OCI-LY3 (cell line): ENCODE results near the gene HS3ST3B1.

Source experiments
- CTCF ChIP-seq: fragments of 200-600, 300-600 bp; sonication (generic); IDR thresholded peaks from 2 replicates; pipeline ENCODE4 v1.5.1; 2014; ENCODE audit warnings: antibody characterized with exemption, low read length, low read depth
- EZH2phosphoT487 ChIP-seq: fragments of 200-600 bp; shearing (Covaris generic); IDR thresholded peaks from 2 replicates; pipeline ENCODE4 v1.6.1; 2018; ENCODE audit warnings: antibody characterized with exemption, mixed run types, low read depth

DNA sequence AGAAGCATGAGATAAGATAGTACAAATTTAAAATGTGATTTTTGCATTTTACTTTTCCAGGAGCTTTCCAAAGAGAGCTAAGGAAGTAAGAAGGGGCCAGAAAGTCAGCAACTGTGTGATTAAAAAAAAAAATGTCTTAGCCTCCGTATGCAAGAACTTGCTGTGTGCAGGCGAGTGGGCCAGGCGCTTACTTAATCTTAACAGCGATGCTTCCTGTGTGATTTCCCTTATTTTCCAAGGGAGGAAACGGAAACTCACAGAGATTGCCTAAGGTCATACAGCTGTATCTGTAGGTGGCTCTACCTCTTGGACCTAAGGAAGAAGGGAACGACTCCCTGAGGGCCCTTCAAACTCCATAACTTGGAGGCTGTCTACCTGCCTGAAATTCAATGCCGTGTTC, 11.1 kb downstream of the HS3ST3B1 start:
- TF ChIP-seq CTCF (no peak), EZH2phosphoT487 (no peak)
